Left forelimb (tissue), 1 donor: Measurements from ENCODE around the gene CTRB1.

ENCODE experiments used
- DNase-seq: peaks from one replicate; pipeline ENCODE4 v3.0.0-alpha.2; 2018; ENCODE audit warnings: low spot score

CTRB1 gene

DNA sequence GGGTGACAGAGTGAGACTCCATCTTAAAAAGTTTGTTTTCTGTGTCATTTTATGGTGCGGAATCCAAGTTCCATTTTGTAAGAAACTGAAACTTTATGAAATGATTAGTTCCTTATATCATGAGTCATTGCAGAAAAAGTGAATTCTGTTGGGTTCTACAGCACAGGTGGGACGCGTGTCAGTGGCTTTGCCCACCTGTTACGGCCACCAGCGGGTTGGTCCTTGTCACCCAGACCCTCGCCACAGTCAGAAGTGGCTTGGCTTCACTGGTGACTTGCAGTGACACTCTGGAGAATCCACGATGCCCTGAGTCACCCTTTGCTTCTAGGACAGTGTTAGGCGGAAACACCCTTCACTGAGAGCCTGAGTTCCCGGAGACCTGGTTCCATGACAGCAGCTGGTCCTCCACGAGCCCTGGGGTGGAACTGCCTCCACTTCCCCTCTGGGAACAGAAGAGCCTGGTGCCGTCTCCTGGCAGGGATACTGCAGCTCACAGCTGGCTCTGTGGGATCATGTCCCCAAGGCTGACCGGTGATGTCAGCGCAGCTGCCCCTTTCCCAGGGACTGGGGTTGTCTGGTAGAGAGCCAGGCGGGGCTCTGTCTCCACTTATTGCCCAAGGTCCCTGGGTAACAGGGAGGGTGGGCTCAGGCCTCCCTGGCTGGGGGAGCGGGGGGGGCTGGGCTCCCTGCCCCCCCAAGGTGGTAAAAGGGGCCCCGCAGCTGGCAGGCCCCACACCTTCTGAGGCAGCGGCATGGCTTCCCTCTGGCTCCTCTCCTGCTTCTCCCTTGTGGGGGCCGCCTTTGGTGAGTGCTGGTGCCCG is at the start of gene CTRB1:
CTRB1 (plus strand) TSS at position 733 of the 821 bp plus-strand sequence; CDS start at position 753, 20 bp downstream.
- DNase-seq, result no peak

DNA sequence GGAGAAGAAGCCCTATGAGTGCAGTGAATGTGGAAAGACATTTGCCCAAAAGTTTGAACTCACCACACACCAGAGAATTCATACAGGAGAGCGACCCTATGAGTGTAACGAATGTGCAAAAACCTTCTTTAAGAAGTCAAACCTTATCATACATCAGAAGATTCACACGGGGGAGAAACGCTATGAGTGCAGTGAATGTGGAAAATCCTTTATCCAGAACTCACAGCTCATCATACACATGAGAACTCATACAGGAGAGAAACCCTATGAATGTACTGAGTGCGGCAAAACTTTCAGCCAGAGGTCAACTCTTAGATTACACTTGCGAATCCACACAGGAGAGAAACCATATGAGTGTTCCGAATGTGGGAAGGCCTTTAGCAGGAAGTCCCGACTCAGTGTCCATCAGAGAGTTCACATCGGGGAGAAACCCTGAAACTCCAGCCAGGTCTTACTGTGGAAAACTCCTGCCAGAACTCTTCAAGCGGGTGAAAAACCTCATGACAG is 48.8 kb upstream of the CTRB1 start:
- no peak for DNase-seq

DNA sequence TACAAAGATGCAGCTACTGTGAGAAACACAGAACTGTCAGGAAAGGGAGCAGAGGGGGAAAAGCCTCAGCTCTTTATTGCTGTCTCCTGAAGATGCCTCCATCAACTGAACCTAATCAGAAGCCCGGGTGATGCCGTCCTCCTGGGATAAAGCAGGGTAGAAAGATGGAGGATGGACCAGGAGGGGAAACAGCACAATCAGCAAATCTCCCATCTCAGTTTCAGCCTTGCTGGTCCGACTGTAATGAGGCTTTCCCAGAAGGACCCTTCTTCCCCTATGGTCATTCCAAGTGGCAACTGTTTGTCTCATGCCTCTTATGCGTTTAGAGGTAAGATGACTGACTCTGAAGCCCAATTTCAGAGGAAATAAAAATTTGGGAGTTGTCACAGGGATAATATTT is 46.2 kb upstream of the CTRB1 start:
- DNase-seq, result no peak

DNA sequence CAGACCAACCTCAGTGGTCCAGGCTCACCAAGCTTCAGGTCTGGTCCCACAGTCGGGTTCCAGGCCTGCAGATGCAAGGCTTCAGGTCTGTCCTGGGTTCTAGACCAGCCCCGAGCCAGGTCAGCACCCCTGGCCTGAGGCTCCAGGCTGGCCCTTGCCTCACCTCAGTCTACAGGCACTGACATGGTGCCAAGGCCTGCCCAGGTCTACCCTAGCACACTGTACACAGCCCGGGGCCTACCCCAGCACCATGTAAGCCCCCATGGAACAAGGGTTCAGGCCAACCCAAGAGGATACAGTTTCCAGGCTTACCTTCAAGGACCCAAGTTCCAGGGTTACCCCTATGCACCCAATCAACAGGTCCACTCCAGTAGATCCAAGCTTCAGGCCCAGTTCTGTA is 43.7 kb upstream of the CTRB1 start:
- DNase-seq, result no peak

GRCh38 chr16:75176926-75177325 is 41.9 kb upstream of the CTRB1 start:
- no peak for DNase-seq

DNA sequence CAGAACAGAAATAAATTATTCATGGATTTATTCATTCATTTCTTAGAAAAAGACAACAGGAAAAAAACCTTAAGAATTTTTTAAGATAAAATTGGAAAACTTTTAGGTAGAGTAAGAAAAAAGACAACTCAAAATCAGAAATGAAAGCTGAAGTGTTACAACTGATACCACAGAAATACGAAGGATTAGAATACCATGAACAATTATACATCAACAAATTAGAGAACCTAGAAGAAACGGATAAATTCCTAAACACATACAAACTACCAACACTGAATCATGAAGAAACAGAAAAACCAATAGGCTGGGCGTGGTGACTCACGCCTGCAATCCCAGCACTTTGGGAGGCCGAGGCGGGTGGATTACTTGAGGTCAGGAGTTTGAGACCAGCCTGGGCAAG is 39.6 kb upstream of the CTRB1 start:
- no peak for DNase-seq

GRCh38 chr16:75181630-75182029 is 37.2 kb upstream of the CTRB1 start:
- no peak for DNase-seq

- DNase-seq, result no peak
Observed at GRCh38 chr16:75188832-75189477, 29.8 kb upstream of the CTRB1 start.

GRCh38 chr16:75189638-75190245 is 29.0 kb upstream of the CTRB1 start:
- no peak for DNase-seq

DNA sequence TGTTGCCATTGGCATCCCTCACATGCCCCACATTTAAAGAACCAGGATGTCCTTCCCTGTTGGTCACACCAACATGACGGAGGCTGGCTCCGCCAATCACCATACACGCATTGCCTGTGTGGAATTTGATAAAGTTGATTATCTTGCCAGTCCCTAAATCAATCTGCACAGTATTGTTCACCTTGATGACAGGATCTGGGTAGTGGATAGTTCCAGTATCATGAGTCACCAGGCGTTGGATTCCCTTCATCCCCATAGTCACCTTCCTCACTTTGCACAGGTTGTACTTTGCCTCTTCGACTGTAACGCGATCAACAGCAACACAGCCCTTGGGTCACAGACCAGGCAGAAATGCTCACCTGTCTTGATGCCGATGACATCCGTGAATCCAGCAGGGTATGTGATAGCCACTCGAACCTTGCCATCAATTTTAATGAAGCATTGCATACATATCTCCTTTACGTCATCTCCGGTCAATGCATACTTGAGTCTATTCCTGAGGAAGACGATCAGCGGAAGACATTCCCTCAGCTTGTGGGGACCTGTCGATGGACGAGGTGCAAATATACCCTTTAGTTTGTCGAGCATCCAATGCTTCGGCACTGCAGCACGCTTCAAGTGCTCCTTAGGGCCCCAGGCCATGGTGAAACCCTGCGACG is 26.1 kb upstream of the CTRB1 start:
- no peak for DNase-seq

GRCh38 chr16:75193265-75193650 is 25.5 kb upstream of the CTRB1 start:
- DNase-seq, result no peak

- DNase-seq, result peak; percentile 49
Observed at GRCh38 chr16:75193730-75194444, 24.9 kb upstream of the CTRB1 start.

GRCh38 chr16:75195811-75196790 is 22.7 kb upstream of the CTRB1 start:
- peak; percentile 47 for DNase-seq

- DNase-seq, result peak; percentile 26
Observed at GRCh38 chr16:75196836-75197235, 22.0 kb upstream of the CTRB1 start.

DNA sequence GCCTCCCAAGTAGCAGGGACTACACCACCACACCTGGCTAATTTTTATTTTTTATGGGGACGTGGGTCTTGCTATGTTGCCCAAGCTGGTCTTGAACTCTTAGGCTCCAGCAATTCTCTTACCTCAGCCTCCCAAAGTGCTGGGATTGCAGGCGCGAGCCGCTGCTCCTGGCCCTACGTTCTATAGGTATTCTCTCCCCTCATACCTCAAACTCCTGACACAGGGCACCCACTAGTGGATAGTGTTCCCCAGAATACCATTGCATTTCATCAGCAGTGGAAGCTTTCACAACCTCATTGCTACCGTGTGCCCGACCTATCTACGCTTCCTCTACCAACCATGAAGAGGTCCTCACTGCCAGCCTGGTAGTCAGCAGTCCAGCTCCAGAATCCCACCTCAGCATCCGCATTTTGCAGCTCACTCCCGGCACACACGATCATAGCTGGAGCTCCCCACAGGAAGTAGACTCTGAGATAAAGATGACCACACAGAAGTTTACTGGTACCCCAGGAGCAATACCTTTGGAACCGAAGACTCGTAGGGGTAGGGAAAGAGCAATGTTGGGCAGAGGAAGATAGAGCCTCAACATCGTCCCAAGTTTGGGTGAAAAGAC is 21.2 kb upstream of the CTRB1 start:
- peak; percentile 57 for DNase-seq

- DNase-seq, result peak; percentile 38
Observed at GRCh38 chr16:75198135-75198600, 20.6 kb upstream of the CTRB1 start.

GRCh38 chr16:75202069-75202590 is 16.7 kb upstream of the CTRB1 start:
- peak; percentile 31 for DNase-seq

DNA sequence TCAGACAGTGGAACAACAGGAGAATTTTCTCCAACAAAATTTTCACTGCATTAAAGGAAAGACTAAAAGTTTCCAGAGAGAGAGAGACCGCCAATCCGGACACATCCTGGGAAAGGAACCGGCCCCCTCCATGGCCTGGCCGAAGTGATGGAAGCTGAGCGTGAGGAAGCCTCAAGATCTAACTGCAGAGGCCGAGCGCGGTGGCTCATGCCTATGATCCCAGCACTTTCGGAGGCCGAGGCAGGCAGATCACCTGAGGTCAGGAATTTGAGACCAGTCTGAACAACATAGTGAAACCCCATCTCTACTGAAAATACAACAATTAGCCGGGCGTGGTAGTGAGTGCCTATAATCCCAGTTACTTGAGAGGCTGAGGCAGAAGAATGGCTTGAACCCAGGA is 15.7 kb upstream of the CTRB1 start:
- peak; percentile 53 for DNase-seq

DNA sequence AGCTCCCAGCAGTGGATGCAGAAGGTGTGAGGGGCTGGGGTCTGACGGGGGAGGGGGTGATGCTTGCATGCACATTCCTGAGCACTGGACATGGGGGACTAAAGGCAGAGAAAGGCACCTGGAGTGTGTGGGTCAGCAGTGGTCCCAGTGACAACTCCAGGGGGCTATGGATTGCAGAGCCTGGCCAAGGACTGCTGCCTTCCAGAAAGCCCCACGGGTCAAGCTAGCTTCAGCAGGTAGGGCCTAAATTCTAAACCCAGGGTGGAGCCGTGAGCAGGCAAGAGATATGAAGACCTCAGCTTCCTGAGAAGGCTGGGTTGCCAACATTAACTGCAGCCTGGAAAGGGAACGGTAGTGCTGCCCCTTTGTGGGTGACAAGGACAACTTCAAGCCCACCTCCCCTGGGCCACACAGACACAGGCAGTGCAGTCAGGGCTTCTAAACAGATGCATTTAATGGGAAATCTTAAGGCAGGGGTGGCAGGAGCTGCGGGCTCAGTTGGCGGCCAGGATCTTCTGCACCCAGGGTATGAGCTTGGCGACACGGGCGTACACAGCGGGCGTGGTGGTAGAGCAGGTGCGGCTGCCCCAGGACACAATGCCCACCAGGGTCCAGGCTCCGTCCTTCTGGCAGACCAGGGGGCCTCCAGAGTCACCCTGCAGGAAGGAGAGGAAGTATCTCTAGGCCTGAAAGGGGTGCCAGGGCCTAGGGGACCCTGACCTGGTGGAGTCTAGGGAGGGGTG is 14.9 kb upstream of the CTRB1 start:
- DNase-seq, result no peak
